Measurements from ENCODE around the gene FLAD1. TPM values are rescaled to one million over a fixed set of nuclear protein-coding genes. Genes with fewer than 3 reads are reported as not detected.
A peak's percentile ranks its signal among the peaks of the same experiment; 100 is the strongest.
"Not testable (repeated sequence)": the region's sequence is repeated elsewhere in the genome, so short reads cannot be mapped to it uniquely, and the experiment has no call there.

Gene FLAD1
- total RNA-seq, 4 donors from 2014 or later: 26.6 to 36.8 (median 31.7) TPM

- Histone ChIP-seq H3K4me3 (no peak overlapping the region), H3K4me1 (peaks cover 5 to 11% of the 10 kb centered on the region in 2 donors), H3K27me3 (no peaks in the 10 kb centered on the region), H3K36me3 (peaks cover 0 to 14% of the 10 kb centered on the region in 2 donors), H3K9me3 (no peaks in the 10 kb centered on the region), H3K27ac (no peak overlapping the region)
- TF ChIP-seq CTCF (IDR thresholded peaks at IDR 0.05 in 4 of 5, conservative IDR thresholded peaks at IDR 0.05 in 1 of 5): no peak
- no peak for TF ChIP-seq POLR2A (IDR thresholded peaks at IDR 0.05)
- no peak for ATAC-seq
- in situ Hi-C loops (cut with MboI; ENCODE audit: low sequenced_read_pairs in 4 of 4): no loop called here
- no peak for DNase-seq
- intact Hi-C loops (cut with DNase I; ENCODE audit: low total_unique reads): no loop called here
These were observed 11.1 kb downstream of the FLAD1 start for GRCh38 chr1:154994269-154994587.

GRCh38 chr1:154994591-154994990, 11.4 kb downstream of the FLAD1 start:
- Histone ChIP-seq H3K27me3 (no peaks in the 10 kb centered on the region), H3K36me3 (peaks cover 0 to 10% of the 10 kb centered on the region in 2 donors), H3K27ac (no peak overlapping the region), H3K9me3 (no peaks in the 10 kb centered on the region), H3K4me3 (no peak overlapping the region), H3K4me1 (peaks cover 7 to 15% of the 10 kb centered on the region in 2 donors)
- TF ChIP-seq CTCF (IDR thresholded peaks at IDR 0.05 in 4 of 5, conservative IDR thresholded peaks at IDR 0.05 in 1 of 5) (no peak), POLR2A (IDR thresholded peaks at IDR 0.05) (no peak)
- DNase-seq (no peak), ATAC-seq (no peak)
- in situ Hi-C loops (cut with MboI; ENCODE audit: low sequenced_read_pairs in 4 of 4): no loop called here
- intact Hi-C loops (cut with DNase I; ENCODE audit: low total_unique reads): no loop called here

- H3K4me1 ChIP-seq: peaks cover 13 to 23% of the 10 kb centered on the region in 2 donors
- peak in 1 of 2 donors; percentile 21 for ATAC-seq
- H3K27ac ChIP-seq; H3K4me3 ChIP-seq; DNase-seq; intact Hi-C loops (cut with DNase I; ENCODE audit: low total_unique reads); H3K27me3 ChIP-seq; H3K36me3 ChIP-seq; H3K9me3 ChIP-seq: not testable (repeated sequence)
- in situ Hi-C loops (cut with MboI; ENCODE audit: low sequenced_read_pairs in 4 of 4): loop anchor here in 1 of 4 donors (5.0 kb wide), 1 partner anchor 33 kb away; the partner anchor contains the start of gene PYGO2
- TF ChIP-seq CTCF (IDR thresholded peaks at IDR 0.05 in 4 of 5, conservative IDR thresholded peaks at IDR 0.05 in 1 of 5): peak in 3 of 5 experiments; percentile 24 to 47 (median 32)
These were observed 12.3 kb downstream of the FLAD1 start for GRCh38 chr1:154995301-154995983.

- no peak overlapping the region for H3K4me3 ChIP-seq
- in situ Hi-C loops (cut with MboI; ENCODE audit: low sequenced_read_pairs in 4 of 4) (loop anchor here in 1 of 4 donors (5.0 kb wide), 1 partner anchor 35 kb away; the partner anchor contains the start of gene PYGO2), intact Hi-C loops (cut with DNase I; ENCODE audit: low total_unique reads) (no loop called here)
- no peak for TF ChIP-seq CTCF (IDR thresholded peaks at IDR 0.05 in 4 of 5, conservative IDR thresholded peaks at IDR 0.05 in 1 of 5)
- TF ChIP-seq POLR2A (IDR thresholded peaks at IDR 0.05): no peak
- no peaks in the 10 kb centered on the region for H3K27me3 ChIP-seq
- no peak overlapping the region for H3K27ac ChIP-seq
- H3K36me3 ChIP-seq: no peaks in the 10 kb centered on the region
- H3K4me1 ChIP-seq: peaks cover 13 to 23% of the 10 kb centered on the region in 2 donors
- ATAC-seq (no peak), DNase-seq (peak in 1 of 2 donors; percentile 15)
- H3K9me3 ChIP-seq: no peaks in the 10 kb centered on the region
These were observed 14.0 kb downstream of the FLAD1 start for GRCh38 chr1:154996966-154997701.

Data from gastrocnemius medialis (tissue), 4 donors.